PFSK-1 (cell line): ENCODE data around the gene STXBP1.

Source experiments
- POLR2AphosphoS5 ChIP-seq: IDR thresholded peaks from 2 replicates; pipeline ENCODE4 v1.6.1; 2012; ENCODE audit warnings: low read depth, mild to moderate bottlenecking, control low read depth, low read length, moderate library complexity
- TAF1 ChIP-seq: IDR thresholded peaks from 2 replicates; pipeline ENCODE4 v1.6.1; 2012; ENCODE audit warnings: low read length, control low read depth, borderline replicate concordance; ENCODE audit not compliant: insufficient read depth

- TF ChIP-seq TAF1 (no peak), POLR2AphosphoS5 (no peak)
Measured at GRCh38 chr9:127703289-127703946, 91.3 kb downstream of the STXBP1 start.
